GM21825 (cell line): ENCODE results near the gene SAMD9.
"Not testable (repeated sequence)": the region's sequence is repeated elsewhere in the genome, so short reads cannot be mapped to it uniquely, and the experiment has no call there.

ENCODE experiments used
- ATAC-seq: cut with Tn5 transposase; IDR thresholded peaks from one replicate; pipeline ENCODE4 v1.9.1; 2021; ENCODE audit warnings: mild to moderate bottlenecking, moderate library complexity; ENCODE audit not compliant: unreplicated experiment

SAMD9 gene

GRCh38 chr7:93117852-93118530 is at the start of gene SAMD9:
Gene SAMD9 (minus strand): TSS chr7:93117979. CDS start chr7:93106097, 11,882 bp downstream.
- peak; percentile 100 for ATAC-seq

- peak; percentile 99 for ATAC-seq
Measured at GRCh38 chr7:93165447-93165846, 47.7 kb upstream of the SAMD9 start.

- no peak for ATAC-seq
Measured at GRCh38 chr7:93164766-93165165, 47.0 kb upstream of the SAMD9 start.

- ATAC-seq = no peak
Measured at GRCh38 chr7:93161181-93161762, 43.5 kb upstream of the SAMD9 start.

- ATAC-seq = no peak
Measured at GRCh38 chr7:93160410-93160809, 42.6 kb upstream of the SAMD9 start.

GRCh38 chr7:93159490-93159889 is 41.7 kb upstream of the SAMD9 start:
- ATAC-seq = no peak

GRCh38 chr7:93156884-93157283 is 39.1 kb upstream of the SAMD9 start:
- no peak for ATAC-seq

GRCh38 chr7:93150200-93150835 is 32.5 kb upstream of the SAMD9 start:
- ATAC-seq = no peak

GRCh38 chr7:93148727-93149126 is 30.9 kb upstream of the SAMD9 start:
- ATAC-seq = no peak

GRCh38 chr7:93148144-93148543 is 30.4 kb upstream of the SAMD9 start, which contains the start of gene SAMD9L:
Gene SAMD9L (minus strand): TSS chr7:93148385. CDS start chr7:93135971, 12,414 bp downstream.
- peak; percentile 67 for ATAC-seq

GRCh38 chr7:93147363-93147762 is 29.6 kb upstream of the SAMD9 start:
- peak; percentile 88 for ATAC-seq

GRCh38 chr7:93146472-93147141 is 28.8 kb upstream of the SAMD9 start:
- ATAC-seq = peak; percentile 42

GRCh38 chr7:93146036-93146435 is 28.3 kb upstream of the SAMD9 start:
- ATAC-seq = no peak

GRCh38 chr7:93145354-93145753 is 27.6 kb upstream of the SAMD9 start:
- no peak for ATAC-seq

GRCh38 chr7:93142127-93142526 is 24.3 kb upstream of the SAMD9 start:
- ATAC-seq = no peak

- ATAC-seq = no peak
Measured at GRCh38 chr7:93140582-93141191, 22.9 kb upstream of the SAMD9 start.

- ATAC-seq = no peak
Measured at GRCh38 chr7:93138576-93138975, 20.8 kb upstream of the SAMD9 start.

GRCh38 chr7:93133005-93133404 is 15.2 kb upstream of the SAMD9 start:
- no peak for ATAC-seq

GRCh38 chr7:93132216-93132615 is 14.4 kb upstream of the SAMD9 start:
- no peak for ATAC-seq

- not testable (repeated sequence) for ATAC-seq
Measured at GRCh38 chr7:93126954-93127353, 9.2 kb upstream of the SAMD9 start.

GRCh38 chr7:93123532-93123931 is 5.8 kb upstream of the SAMD9 start:
- ATAC-seq = not testable (repeated sequence)
